ENCODE measurements around the gene B3GNT2.

Gene B3GNT2

DNA sequence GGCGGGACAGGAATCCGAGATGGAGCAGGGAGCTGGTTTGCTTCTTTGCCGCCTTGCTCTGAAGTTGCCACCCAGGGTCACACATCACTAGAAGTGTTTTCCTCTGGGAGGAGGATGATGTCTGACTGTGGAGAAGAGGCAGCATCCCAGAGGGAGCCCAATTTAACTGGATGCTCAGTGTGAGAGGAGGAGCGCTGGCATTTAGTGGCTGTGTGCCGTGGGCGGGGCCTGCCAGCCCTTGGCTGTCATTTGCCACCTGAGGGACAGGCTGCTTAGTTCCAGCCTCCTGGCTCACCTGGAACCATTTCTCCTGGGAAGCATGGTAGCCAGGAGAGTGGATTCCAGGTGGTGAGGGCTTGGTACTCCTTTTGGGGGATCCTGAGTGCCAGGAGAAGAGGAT lies 9.6 kb downstream of the B3GNT2 start:
- no peak for DNase-seq (ENCODE audit: low spot score)

DNA sequence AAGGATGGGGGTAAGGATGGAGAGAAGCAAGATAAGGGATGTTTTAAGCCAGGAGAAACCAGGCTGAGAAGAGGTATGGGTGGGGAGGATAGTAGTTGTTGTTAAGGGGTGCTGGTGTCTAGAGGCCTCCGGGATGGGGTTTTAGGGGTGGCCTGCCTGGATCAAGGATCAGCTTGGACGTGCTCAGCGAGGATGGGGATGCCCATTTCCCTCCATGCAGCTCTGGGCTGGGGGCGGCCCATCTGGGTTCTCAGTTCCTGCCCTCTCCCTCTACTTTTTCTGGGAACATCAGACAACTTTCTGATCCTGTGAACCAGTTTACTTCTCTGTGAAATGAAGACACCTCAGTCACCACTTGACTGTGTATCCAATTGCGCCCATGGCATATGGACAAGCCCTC lies 10.1 kb downstream of the B3GNT2 start:
- no peak for DNase-seq (ENCODE audit: low spot score)

- DNase-seq (ENCODE audit: low spot score) = no peak
Measured at GRCh38 chr2:62207491-62207890, 11.6 kb downstream of the B3GNT2 start.

DNA sequence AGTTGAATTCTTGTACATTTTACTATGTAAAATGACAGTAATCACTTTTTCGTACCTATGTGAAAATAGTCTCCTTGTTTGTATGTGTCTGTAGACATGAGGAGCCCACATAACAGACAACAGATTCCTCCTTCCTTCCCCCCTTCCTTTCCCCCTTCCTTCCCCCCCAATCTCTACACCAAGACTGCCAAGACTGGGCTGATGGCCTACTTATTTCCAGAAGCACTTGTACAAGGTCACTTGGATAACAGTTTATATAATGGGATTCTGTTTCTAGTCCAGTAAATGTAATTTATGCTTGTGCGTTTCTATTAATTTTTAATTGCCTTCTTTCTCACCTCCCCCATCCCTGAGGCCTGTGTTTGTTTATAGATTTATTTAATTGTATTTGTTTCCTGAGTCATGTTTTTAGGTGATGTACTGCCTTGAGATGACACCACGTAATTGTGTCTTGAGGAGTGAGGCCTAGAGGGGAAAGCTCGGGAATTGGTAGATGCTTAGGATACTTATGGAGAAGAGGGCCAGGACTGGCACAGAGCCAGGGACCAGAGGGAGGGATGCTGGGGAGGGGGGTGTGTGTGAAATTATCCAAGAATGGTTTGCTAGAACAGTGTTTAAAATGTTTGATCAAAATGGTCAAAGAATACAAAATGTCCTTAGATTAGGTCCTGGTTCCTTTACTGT lies 12.3 kb downstream of the B3GNT2 start:
- DNase-seq (ENCODE audit: low spot score) = no peak

- DNase-seq (ENCODE audit: low spot score) = no peak
Measured at GRCh38 chr2:62208758-62209114, 12.8 kb downstream of the B3GNT2 start.

DNA sequence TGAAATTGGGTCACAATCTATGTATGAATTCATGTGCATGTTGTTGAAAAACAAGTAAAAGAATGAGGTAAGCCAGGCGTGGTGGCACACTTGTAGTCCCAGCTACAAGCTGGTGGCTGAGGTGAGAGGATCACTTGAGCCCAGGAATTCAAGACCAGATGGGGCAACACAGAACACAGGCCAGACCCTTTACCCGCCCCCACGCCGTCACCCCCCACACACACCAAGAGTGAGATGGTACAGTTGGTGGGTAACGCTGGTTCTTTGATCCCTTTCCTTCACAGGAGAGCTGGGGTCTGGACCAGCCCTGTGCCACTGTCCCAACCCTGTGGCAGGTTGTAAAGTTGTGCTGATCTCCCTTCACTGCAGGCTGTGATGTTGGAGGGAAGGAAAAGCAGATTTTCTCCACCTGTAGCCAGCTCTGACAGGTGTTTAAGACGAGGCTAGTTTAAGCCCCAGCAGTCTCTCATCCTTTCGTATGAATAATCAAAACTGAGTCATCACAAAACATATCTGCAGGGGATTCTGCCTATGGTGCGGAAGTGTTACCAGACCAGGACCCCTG lies 13.6 kb downstream of the B3GNT2 start:
- DNase-seq (ENCODE audit: low spot score) = no peak

- DNase-seq (ENCODE audit: low spot score) = no peak
Measured at GRCh38 chr2:62215306-62216064, 19.6 kb downstream of the B3GNT2 start.

DNA sequence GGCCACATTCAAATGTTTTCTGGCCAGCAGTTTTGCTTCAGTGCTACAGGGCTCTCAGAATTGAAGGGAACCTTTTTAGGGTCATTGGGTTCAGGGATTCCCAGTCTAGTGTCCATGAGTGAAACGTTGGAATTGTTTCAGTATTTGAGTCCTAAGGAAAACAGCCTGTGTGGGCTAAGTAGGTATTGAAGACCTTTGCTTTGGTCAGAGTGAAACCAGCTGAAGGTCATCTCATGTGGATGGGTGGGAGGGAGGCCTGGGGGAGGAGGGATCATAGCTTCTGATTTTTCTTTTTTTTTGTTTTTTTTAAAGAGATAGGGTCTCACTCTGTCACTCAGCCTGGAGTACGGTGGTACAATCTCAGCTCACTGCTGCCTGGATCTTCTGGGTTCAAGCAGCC lies 20.2 kb downstream of the B3GNT2 start:
- no peak for DNase-seq (ENCODE audit: low spot score)

GRCh38 chr2:62216616-62217015 lies 20.7 kb downstream of the B3GNT2 start:
- no peak for DNase-seq (ENCODE audit: low spot score)

GRCh38 chr2:62217421-62217820 lies 21.5 kb downstream of the B3GNT2 start:
- no peak for DNase-seq (ENCODE audit: low spot score)

- no peak for DNase-seq (ENCODE audit: low spot score)
Measured at GRCh38 chr2:62217970-62218369, 22.1 kb downstream of the B3GNT2 start.

GRCh38 chr2:62219407-62220159 lies 23.7 kb downstream of the B3GNT2 start:
- no peak for DNase-seq (ENCODE audit: low spot score)

- DNase-seq (ENCODE audit: low spot score) = no peak
Measured at GRCh38 chr2:62221141-62221540, 25.2 kb downstream of the B3GNT2 start.

DNA sequence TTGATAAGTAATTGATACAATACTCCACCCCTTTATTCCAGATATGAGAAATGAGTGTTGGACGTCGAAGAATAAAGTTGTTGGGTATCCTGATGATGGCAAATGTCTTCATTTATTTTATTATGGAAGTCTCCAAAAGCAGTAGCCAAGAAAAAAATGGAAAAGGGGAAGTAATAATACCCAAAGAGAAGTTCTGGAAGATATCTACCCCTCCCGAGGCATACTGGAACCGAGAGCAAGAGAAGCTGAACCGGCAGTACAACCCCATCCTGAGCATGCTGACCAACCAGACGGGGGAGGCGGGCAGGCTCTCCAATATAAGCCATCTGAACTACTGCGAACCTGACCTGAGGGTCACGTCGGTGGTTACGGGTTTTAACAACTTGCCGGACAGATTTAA lies 26.3 kb downstream of the B3GNT2 start:
- DNase-seq (ENCODE audit: low spot score) = no peak

DNA sequence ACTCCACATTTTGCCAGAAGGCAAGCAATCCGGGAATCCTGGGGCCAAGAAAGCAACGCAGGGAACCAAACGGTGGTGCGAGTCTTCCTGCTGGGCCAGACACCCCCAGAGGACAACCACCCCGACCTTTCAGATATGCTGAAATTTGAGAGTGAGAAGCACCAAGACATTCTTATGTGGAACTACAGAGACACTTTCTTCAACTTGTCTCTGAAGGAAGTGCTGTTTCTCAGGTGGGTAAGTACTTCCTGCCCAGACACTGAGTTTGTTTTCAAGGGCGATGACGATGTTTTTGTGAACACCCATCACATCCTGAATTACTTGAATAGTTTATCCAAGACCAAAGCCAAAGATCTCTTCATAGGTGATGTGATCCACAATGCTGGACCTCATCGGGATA lies 26.8 kb downstream of the B3GNT2 start:
- peak; percentile 30 for DNase-seq (ENCODE audit: low spot score)

GRCh38 chr2:62224976-62225375 lies 29.1 kb downstream of the B3GNT2 start:
- no peak for DNase-seq (ENCODE audit: low spot score)

- DNase-seq (ENCODE audit: low spot score) = no peak
Measured at GRCh38 chr2:62227386-62228075, 31.6 kb downstream of the B3GNT2 start.

DNA sequence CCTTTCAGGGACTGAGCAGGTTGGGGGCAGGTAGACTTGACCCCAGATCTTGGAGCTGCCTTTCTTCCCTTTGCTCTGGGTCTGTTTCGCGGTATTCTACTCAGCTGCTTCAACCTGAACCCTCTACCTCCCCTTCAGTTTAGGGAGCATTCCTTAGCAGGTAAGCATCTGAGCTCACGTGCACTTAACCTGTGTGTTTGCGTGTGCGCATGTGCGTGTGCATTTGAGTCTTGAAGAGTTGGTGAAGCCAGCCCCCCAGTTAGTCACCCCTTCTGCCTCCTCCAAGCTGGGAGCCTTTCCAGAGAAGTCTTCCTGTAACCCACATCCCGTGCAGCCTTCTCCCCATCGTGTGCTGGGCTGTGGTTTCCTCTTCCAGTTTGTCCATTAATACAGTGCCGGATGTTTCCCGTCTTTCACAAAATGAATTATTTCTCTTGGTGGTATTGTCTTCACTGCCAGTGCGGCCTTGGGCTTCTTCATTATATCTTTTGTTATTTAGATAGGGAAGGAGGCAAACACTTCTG lies 33.2 kb downstream of the B3GNT2 start:
- no peak for DNase-seq (ENCODE audit: low spot score)

DNA sequence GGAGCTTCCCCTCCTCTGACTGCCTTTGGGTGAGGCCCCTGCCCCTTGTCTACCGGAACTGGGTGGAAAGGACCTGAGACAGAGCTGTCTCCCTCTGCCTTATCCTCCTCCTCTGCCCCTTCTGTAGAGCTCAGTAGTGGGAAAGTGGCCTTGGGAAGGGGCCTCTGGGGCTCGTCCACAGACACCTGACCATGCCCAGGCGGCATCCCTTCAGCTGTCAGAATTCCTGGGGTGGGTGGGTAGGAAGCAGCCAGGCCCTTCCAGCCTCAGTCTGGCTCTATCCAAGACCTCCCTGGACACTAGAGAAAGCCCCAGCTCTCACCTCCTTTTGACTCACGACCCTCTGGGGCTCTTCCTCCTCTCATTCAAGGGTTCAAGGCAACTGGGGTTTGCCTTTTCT lies 35.6 kb downstream of the B3GNT2 start:
- no peak for DNase-seq (ENCODE audit: low spot score)

GRCh38 chr2:62234755-62235655 lies 39.1 kb downstream of the B3GNT2 start:
- DNase-seq (ENCODE audit: low spot score) = no peak

GRCh38 chr2:62236499-62236898 lies 40.6 kb downstream of the B3GNT2 start:
- no peak for DNase-seq (ENCODE audit: low spot score)
